GM12878 (cell line): ENCODE measurements around the gene P4HA3. TPM values are rescaled to one million over a fixed set of nuclear protein-coding genes. Genes with fewer than 3 reads are reported as not detected.

Experiments
- ATAC-seq: fragments of 200-7000 bp; cut with Tn5 transposase; 3 replicates; pipeline ENCODE4 v1.9.1; 2020; ENCODE audit warnings: mild to moderate bottlenecking, moderate library complexity
- BruUV-seq: library from RNA; stranded (reverse); fragments of 400-500 nt; replicated peaks from 2 replicates; lab custom pipeline; 2021; lab: Mats Ljungman, UMichigan
- CTCF ChIA-PET: fragments of 300-600 bp; sonication (Branson Sonifier 250); formaldehyde crosslinking; extraction: SDS; loops from one replicate; lab custom pipeline; 2021; ENCODE audit warnings: inconsistent platforms; lab: Yijun Ruan, JAX
- POLR2A ChIA-PET: fragments of 350-600 bp; formaldehyde crosslinking; extraction: SDS; loops from one replicate; lab custom pipeline; 2021; ENCODE audit warnings: inconsistent platforms; lab: Charles Lee
- RAD21 ChIA-PET: fragments of 300-600 bp; sonication (Branson Sonifier 250); formaldehyde crosslinking; loops from one replicate; lab custom pipeline; 2023; ENCODE audit warnings: antibody characterized with exemption; ENCODE audit not compliant: unreplicated experiment; lab: Charles Lee
- SMC1A ChIA-PET: fragments of 300-600 bp; sonication (Branson Sonifier 250); formaldehyde crosslinking; loops from one replicate; lab custom pipeline; 2023; ENCODE audit not compliant: unreplicated experiment, uncharacterized antibody; lab: Charles Lee
- DNase-seq: peaks from one replicate; pipeline ENCODE4 v3.0.0-alpha.2; 2011; ENCODE audit warnings: low read depth, low spot score
- FAIRE-seq: peaks from 3 replicates; lab custom pipeline; 2011; peaks lifted over from hg19 to GRCh38; lab: Jason Lieb, UNC
- H2AFZ ChIP-seq: 2 replicates; pipeline ENCODE4 v1.6.0; 2011; ENCODE audit warnings: low read depth, low read length, control low read depth; ENCODE audit not compliant: control insufficient read depth
- H3K27ac ChIP-seq: 2 replicates; pipeline ENCODE4 v1.5.1; 2011; ENCODE audit warnings: control low read depth; ENCODE audit not compliant: control insufficient read depth, insufficient read depth
- H3K27me3 ChIP-seq, 2 experiments: replicated peaks in 1 of 2; 2 replicates each; pipeline versions ENCODE4 v1.6.0 to v1.6.1; 2011; ENCODE audit warnings: low read length in 1 of 2; ENCODE audit not compliant: control insufficient read depth in 2 of 2, insufficient read depth in 2 of 2
- H3K36me3 ChIP-seq, 2 experiments: 2 replicates each; pipeline ENCODE4 v1.5.1; 2011; ENCODE audit warnings: low read length in 1 of 2; ENCODE audit not compliant: control insufficient read depth in 2 of 2, insufficient read depth in 2 of 2
- H3K4me1 ChIP-seq: 2 replicates; pipeline ENCODE4 v1.6.1; 2011; ENCODE audit warnings: mild to moderate bottlenecking, low read length, moderate library complexity, mixed read lengths; ENCODE audit not compliant: control insufficient read depth, insufficient read depth
- H3K4me2 ChIP-seq: 2 replicates; pipeline ENCODE4 v1.6.0; 2011; ENCODE audit warnings: control low read depth; ENCODE audit not compliant: control insufficient read depth, insufficient read depth
- H3K4me3 ChIP-seq: fragments of 200-600 bp; sonication (generic); 2 replicates; pipeline ENCODE4 v1.5.1; 2016
- H3K79me2 ChIP-seq: 2 replicates; pipeline ENCODE4 v1.6.0; 2011; ENCODE audit warnings: low read length; ENCODE audit not compliant: control insufficient read depth, insufficient read depth
- H3K9ac ChIP-seq: 2 replicates; pipeline ENCODE4 v1.8.0; 2011; ENCODE audit warnings: low read length, control low read depth, mixed read lengths; ENCODE audit not compliant: control insufficient read depth, insufficient read depth
- H3K9me3 ChIP-seq: replicated peaks from 3 replicates; pipeline ENCODE4 v1.5.1; 2011; ENCODE audit warnings: mild to moderate bottlenecking, low read length; ENCODE audit not compliant: control insufficient read depth, insufficient read depth
- H4K20me1 ChIP-seq: 2 replicates; pipeline ENCODE4 v1.6.0; 2011; ENCODE audit not compliant: control insufficient read depth, insufficient read depth
- ASH2L ChIP-seq: fragments of 300-600, 200-600 bp; sonication (generic); IDR thresholded peaks from 2 replicates; pipeline ENCODE4 v1.6.1; 2017; ENCODE audit warnings: low read depth, mild to moderate bottlenecking, borderline replicate concordance
- BMI1 ChIP-seq: fragments of 450-650 bp; IDR thresholded peaks from 2 replicates; pipeline ENCODE4 v1.6.1; 2016; ENCODE audit warnings: mild to moderate bottlenecking, moderate library complexity, borderline replicate concordance
- BRCA1 ChIP-seq: IDR thresholded peaks from 2 replicates; pipeline ENCODE4 v1.6.1; 2011; ENCODE audit warnings: low read depth, low read length, improper control_type of control experiment
- GABPA ChIP-seq: IDR thresholded peaks from 2 replicates; pipeline ENCODE4 v1.6.1; 2014; ENCODE audit warnings: antibody characterized with exemption, low read depth, mild to moderate bottlenecking, inconsistent platforms
- IRF4 ChIP-seq: IDR thresholded peaks from 2 replicates; pipeline ENCODE4 v1.6.1; 2011; ENCODE audit warnings: low read depth, low read length
- POLR2AphosphoS5 ChIP-seq: IDR thresholded peaks from 2 replicates; pipeline ENCODE4 v1.6.1; 2011; ENCODE audit warnings: mild to moderate bottlenecking, low read length, inconsistent platforms
- RB1 ChIP-seq: fragments of 450-650 bp; formaldehyde crosslinking; IDR thresholded peaks from 2 replicates; pipeline ENCODE4 v1.6.1; 2017; ENCODE audit warnings: mild to moderate bottlenecking, borderline replicate concordance
- SIN3A ChIP-seq: IDR thresholded peaks from 2 replicates; pipeline ENCODE4 v1.6.1; 2012; ENCODE audit warnings: low read depth, low read length, improper control_type of control experiment
- SIX5 ChIP-seq: IDR thresholded peaks from 2 replicates; pipeline ENCODE4 v1.6.1; 2011; ENCODE audit warnings: mild to moderate bottlenecking, low read depth, low read length, moderate library complexity; ENCODE audit not compliant: severe bottlenecking
- SMAD1 ChIP-seq: fragments of 450-650 bp; IDR thresholded peaks from 2 replicates; pipeline ENCODE4 v1.6.1; 2018; ENCODE audit warnings: mild to moderate bottlenecking, low read depth; ENCODE audit not compliant: partially characterized antibody
- YY1 ChIP-seq: IDR thresholded peaks from 2 replicates; pipeline ENCODE4 v1.6.1; 2011; ENCODE audit warnings: low read depth, mild to moderate bottlenecking, low read length
- ZNF207 ChIP-seq: fragments of 450-650 bp; IDR thresholded peaks from 2 replicates; pipeline ENCODE4 v1.6.1; 2014; ENCODE audit warnings: antibody characterized with exemption, mild to moderate bottlenecking, borderline replicate concordance
- ZNF622 ChIP-seq: fragments of 450-650 bp; IDR thresholded peaks from 2 replicates; pipeline ENCODE4 v1.6.1; 2017; ENCODE audit warnings: mild to moderate bottlenecking, inconsistent platforms
- WGBS: methylation state at CpG from one replicate; pipeline ENCODE4 v1.1.6; 2016; ENCODE audit warnings: low lambda C conversion rate; ENCODE audit not compliant: insufficient replicate concordance, insufficient coverage; ENCODE audit errors: missing lambda C conversion rate; 5-methylcytosine and 5-hydroxymethylcytosine counted together
- in situ Hi-C: fragments of 300-500 bp; cut with MboI; formaldehyde crosslinking; loops from 9 replicates; pipeline ENCODE4 v1.14.3; 2018; ENCODE audit warnings: mixed read lengths
- intact Hi-C: fragments of 100-400 bp; cut with micrococcal nuclease; formaldehyde crosslinking; loops from one replicate; pipeline ENCODE4 v1.14.2; 2022; ENCODE audit not compliant: unreplicated experiment
- polyA plus RNA-seq, 11 experiments: library from polyadenylated mRNA; depleted of rRNA in 4 of 11; unstranded in 6 of 11; stranded (reverse) in 5 of 11; fragments of >200 nt; fragmentation: Nextera tagmentation in 4 of 11; fragmentation: Illumina TruSeq in 1 of 11; extraction: Ambion mirVana in 4 of 11; extraction: Trizol in 1 of 11; gene quantifications; 1 replicate in 1 of 11; 2 replicates in 10 of 11; pipeline versions ENCODE4 v1.2.1 to v1.2.3, GENCODE V29; 2011 to 2016; ENCODE audit warnings: inconsistent platforms in 2 of 11, missing spikeins in 2 of 11, low read depth in 1 of 11
- total RNA-seq, 4 experiments: library from RNA; depleted of rRNA in 3 of 4; stranded (reverse); fragments of >200 nt in 3 of 4; fragmentation: Illumina TruSeq in 1 of 4; extraction: Trizol in 1 of 4; gene quantifications; 2 replicates each; pipeline versions ENCODE4 v1.2.1 to v1.2.3, GENCODE V29; 2013 to 2021
- TF ChIP-seq, protein P1 (sequence below): IDR thresholded peaks from 2 replicates; pipeline ENCODE4 v1.6.1; 2011; ENCODE audit warnings: low read depth, mild to moderate bottlenecking, low read length, moderate library complexity, borderline replicate concordance; ENCODE audit errors: extremely low read depth
- TF ChIP-seq, protein P2 (sequence below): fragments of 450-650 bp; formaldehyde crosslinking; IDR thresholded peaks from 2 replicates; pipeline ENCODE4 v1.4.0; 2022; ENCODE audit warnings: mild to moderate bottlenecking, moderate library complexity
- TF ChIP-seq, protein P3 (sequence below): fragments of 450-650 bp; IDR thresholded peaks from 2 replicates; pipeline ENCODE4 v1.6.1; 2016; ENCODE audit warnings: mild to moderate bottlenecking
- TF ChIP-seq, protein P4 (sequence below): fragments of 450-650 bp; IDR thresholded peaks from 2 replicates; pipeline ENCODE4 v1.6.1; 2017; ENCODE audit warnings: mild to moderate bottlenecking, moderate library complexity

Gene P4HA3
- total and polyA plus RNA-seq, 10 of the 15 experiments (the other 5 are each of a cell fraction or from before 2014, with no cell fraction given) = 0.08 TPM; not detected in 9

DNA sequence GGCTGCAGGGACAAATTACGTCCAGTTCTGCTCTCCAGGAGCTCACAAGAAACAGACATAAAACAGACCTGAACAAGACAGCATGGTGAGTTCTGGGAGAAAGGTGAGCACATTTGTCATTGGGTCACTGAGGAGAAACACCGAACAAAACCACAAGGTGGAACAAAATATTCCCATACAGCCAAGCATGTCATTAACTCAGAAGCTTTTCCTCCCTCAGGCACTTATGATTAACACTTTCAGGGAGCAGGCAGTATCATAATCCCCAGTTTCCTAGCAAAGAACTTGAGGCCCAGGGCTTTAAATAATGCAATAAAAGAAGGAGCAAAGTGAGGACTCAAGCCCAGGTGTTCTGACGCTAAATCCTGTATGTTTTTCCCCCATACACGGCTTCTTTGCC lies 43.0 kb downstream of the P4HA3 start:
- POLR2A ChIA-PET = no interaction called here
- Histone ChIP-seq H3K9ac (no peak overlapping the region), H4K20me1 (no peaks in the 10 kb centered on the region), H2AFZ (no peak overlapping the region), H3K9me3 (no peaks in the 10 kb centered on the region), H3K4me1 (no peaks in the 10 kb centered on the region), H3K36me3 (no peaks in the 10 kb centered on the region), H3K79me2 (no peaks in the 10 kb centered on the region), H3K4me3 (no peak overlapping the region), H3K27me3 (peaks cover 0 to 6% of the 10 kb centered on the region in 2 experiments; a peak in 1 of 4 replicates), H3K4me2 (no peak overlapping the region), H3K27ac (no peak overlapping the region)
- DNase-seq = no peak
- RAD21 ChIA-PET = no interaction called here
- CTCF ChIA-PET = interaction anchor here (4.5 kb wide), 1 partner anchor 13 kb away, joined by 22 read pairs; no protein-coding TSS in a partner anchor
- ATAC-seq = no peak
- BruUV-seq = no TSS peak
- no peak for FAIRE-seq
- SMC1A ChIA-PET = interaction anchor here (1.4 kb wide), 1 partner anchor 13 kb away, joined by 5 read pairs; no protein-coding TSS in a partner anchor
- WGBS = 35% methylated on average over 4 of the region's 4 CpGs
- in situ Hi-C loops = no loop called here
- intact Hi-C loops = no loop called here
- TF ChIP-seq ZNF622 (no peak), SMAD1 (no peak), ASH2L (no peak), GABPA (no peak), SIX5 (no peak), BRCA1 (no peak), BMI1 (no peak), SIN3A (no peak), RB1 (no peak), IRF4 (no peak), YY1 (no peak), ZNF207 (no peak), POLR2AphosphoS5 (no peak)
- TF ChIP-seq, protein P1, sequence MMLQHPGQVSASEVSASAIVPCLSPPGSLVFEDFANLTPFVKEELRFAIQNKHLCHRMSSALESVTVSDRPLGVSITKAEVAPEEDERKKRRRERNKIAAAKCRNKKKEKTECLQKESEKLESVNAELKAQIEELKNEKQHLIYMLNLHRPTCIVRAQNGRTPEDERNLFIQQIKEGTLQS = no peak
- TF ChIP-seq, protein P2, sequence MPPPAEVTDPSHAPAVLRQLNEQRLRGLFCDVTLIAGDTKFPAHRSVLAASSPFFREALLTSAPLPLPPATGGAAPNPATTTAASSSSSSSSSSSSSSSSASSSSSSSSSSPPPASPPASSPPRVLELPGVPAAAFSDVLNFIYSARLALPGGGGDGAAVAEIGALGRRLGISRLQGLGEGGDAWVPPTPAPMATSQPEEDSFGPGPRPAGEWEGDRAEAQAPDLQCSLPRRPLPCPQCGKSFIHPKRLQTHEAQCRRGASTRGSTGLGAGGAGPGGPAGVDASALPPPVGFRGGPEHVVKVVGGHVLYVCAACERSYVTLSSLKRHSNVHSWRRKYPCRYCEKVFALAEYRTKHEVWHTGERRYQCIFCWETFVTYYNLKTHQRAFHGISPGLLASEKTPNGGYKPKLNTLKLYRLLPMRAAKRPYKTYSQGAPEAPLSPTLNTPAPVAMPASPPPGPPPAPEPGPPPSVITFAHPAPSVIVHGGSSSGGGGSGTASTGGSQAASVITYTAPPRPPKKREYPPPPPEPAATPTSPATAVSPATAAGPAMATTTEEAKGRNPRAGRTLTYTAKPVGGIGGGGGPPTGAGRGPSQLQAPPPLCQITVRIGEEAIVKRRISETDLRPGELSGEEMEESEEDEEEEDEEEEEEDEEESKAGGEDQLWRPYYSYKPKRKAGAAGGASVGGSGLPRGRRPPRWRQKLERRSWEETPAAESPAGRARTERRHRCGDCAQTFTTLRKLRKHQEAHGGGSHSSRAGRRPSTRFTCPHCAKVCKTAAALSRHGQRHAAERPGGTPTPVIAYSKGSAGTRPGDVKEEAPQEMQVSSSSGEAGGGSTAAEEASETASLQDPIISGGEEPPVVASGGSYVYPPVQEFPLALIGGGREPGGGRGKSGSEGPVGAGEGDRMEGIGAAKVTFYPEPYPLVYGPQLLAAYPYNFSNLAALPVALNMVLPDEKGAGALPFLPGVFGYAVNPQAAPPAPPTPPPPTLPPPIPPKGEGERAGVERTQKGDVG (CRISPR knock-in tag) = no peak
- TF ChIP-seq, protein P3, sequence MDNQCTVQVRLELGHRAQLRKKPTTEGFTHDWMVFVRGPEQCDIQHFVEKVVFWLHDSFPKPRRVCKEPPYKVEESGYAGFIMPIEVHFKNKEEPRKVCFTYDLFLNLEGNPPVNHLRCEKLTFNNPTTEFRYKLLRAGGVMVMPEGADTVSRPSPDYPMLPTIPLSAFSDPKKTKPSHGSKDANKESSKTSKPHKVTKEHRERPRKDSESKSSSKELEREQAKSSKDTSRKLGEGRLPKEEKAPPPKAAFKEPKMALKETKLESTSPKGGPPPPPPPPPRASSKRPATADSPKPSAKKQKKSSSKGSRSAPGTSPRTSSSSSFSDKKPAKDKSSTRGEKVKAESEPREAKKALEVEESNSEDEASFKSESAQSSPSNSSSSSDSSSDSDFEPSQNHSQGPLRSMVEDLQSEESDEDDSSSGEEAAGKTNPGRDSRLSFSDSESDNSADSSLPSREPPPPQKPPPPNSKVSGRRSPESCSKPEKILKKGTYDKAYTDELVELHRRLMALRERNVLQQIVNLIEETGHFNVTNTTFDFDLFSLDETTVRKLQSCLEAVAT = no peak
- TF ChIP-seq, protein P4, sequence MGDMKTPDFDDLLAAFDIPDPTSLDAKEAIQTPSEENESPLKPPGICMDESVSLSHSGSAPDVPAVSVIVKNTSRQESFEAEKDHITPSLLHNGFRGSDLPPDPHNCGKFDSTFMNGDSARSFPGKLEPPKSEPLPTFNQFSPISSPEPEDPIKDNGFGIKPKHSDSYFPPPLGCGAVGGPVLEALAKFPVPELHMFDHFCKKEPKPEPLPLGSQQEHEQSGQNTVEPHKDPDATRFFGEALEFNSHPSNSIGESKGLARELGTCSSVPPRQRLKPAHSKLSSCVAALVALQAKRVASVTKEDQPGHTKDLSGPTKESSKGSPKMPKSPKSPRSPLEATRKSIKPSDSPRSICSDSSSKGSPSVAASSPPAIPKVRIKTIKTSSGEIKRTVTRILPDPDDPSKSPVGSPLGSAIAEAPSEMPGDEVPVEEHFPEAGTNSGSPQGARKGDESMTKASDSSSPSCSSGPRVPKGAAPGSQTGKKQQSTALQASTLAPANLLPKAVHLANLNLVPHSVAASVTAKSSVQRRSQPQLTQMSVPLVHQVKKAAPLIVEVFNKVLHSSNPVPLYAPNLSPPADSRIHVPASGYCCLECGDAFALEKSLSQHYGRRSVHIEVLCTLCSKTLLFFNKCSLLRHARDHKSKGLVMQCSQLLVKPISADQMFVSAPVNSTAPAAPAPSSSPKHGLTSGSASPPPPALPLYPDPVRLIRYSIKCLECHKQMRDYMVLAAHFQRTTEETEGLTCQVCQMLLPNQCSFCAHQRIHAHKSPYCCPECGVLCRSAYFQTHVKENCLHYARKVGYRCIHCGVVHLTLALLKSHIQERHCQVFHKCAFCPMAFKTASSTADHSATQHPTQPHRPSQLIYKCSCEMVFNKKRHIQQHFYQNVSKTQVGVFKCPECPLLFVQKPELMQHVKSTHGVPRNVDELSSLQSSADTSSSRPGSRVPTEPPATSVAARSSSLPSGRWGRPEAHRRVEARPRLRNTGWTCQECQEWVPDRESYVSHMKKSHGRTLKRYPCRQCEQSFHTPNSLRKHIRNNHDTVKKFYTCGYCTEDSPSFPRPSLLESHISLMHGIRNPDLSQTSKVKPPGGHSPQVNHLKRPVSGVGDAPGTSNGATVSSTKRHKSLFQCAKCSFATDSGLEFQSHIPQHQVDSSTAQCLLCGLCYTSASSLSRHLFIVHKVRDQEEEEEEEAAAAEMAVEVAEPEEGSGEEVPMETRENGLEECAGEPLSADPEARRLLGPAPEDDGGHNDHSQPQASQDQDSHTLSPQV = no peak
